ENCODE measurements around the gene DHX15. TPM values are rescaled to one million over a fixed set of nuclear protein-coding genes. Genes with fewer than 3 reads are reported as not detected.

DHX15 gene
- total RNA-seq, 1 donor from 2014 or later = 206 TPM

DNA sequence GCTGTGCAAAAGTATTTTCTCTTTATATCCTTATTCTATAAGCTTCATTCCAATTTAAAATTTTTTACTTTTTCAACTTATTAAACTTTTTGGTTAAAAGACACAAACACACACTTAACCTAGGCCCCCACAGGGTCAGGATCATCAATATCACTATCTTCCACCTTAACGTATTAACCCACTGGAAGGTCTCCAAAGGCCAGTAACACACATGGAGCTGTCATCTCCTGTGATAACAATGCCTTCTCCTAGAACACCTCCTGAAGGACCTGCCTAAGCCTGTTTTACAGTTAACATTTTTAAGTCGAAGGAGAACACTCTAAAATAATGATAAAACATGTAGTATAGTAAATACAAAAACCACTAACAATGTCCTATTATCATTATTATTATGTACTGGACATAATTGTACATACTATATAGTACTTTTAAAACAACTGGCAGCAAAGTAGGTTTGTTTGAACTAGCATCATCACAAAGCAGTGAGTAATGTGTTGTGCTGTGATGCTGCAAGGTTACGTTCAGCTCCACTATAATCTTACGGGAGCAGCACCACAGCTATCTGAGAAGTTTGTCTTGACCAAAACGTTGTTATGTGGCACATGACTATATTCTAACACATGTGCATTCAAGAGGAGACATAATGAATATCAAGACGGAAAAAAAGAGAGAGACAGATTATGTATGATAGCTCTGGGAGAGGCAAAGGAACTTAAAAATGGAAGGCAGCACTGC is 33.7 kb downstream of the DHX15 start:
- TF ChIP-seq, protein P1, sequence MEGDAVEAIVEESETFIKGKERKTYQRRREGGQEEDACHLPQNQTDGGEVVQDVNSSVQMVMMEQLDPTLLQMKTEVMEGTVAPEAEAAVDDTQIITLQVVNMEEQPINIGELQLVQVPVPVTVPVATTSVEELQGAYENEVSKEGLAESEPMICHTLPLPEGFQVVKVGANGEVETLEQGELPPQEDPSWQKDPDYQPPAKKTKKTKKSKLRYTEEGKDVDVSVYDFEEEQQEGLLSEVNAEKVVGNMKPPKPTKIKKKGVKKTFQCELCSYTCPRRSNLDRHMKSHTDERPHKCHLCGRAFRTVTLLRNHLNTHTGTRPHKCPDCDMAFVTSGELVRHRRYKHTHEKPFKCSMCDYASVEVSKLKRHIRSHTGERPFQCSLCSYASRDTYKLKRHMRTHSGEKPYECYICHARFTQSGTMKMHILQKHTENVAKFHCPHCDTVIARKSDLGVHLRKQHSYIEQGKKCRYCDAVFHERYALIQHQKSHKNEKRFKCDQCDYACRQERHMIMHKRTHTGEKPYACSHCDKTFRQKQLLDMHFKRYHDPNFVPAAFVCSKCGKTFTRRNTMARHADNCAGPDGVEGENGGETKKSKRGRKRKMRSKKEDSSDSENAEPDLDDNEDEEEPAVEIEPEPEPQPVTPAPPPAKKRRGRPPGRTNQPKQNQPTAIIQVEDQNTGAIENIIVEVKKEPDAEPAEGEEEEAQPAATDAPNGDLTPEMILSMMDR (IDR thresholded peaks at IDR 0.05; ENCODE audit: unreplicated experiment) = no peak
- H3K9me3 Mint-ChIP-seq (ENCODE audit: low read depth) = no peaks in the 10 kb centered on the region
- H3K27me3 Mint-ChIP-seq = no peaks in the 10 kb centered on the region
- peak overlapping the region; percentile 49 for H3K27ac Mint-ChIP-seq
- no peak overlapping the region for H3K4me3 Mint-ChIP-seq (ENCODE audit: low read depth)
- H3K36me3 Mint-ChIP-seq (ENCODE audit: insufficient read depth) = peaks cover 28% of the 10 kb centered on the region
- H3K4me1 Mint-ChIP-seq (ENCODE audit: low read depth) = peaks cover 15% of the 10 kb centered on the region
- DNase-seq (ENCODE audit: low spot score, unreplicated experiment) = no peak

DNA sequence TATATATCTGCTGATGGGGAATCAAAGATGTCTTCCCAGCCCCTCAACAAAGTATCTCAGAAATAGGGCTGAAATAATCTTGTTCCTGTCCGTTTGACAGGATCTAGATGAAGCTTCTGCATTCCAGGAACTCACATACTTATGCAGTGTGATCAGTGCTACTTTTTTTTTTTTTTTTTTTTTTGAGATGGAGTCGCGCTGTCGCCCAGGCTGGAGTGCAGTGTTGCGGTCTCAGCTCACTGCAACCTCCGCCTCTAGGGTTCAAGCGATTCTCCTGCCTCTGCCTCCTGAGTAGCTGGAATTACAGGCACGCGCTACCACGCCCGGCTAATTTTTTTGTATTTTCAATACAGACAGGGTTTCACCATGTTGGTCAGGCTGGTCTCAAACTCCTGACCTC is 36.4 kb downstream of the DHX15 start:
- Mint-ChIP-seq H3K9me3 (ENCODE audit: low read depth) (no peaks in the 10 kb centered on the region), H3K36me3 (ENCODE audit: insufficient read depth) (peaks cover 23% of the 10 kb centered on the region), H3K4me3 (ENCODE audit: low read depth) (no peak overlapping the region), H3K27me3 (no peaks in the 10 kb centered on the region), H3K27ac (no peak overlapping the region), H3K4me1 (ENCODE audit: low read depth) (peaks cover 14% of the 10 kb centered on the region)
- DNase-seq (ENCODE audit: low spot score, unreplicated experiment) = no peak
- TF ChIP-seq, protein P1 (IDR thresholded peaks at IDR 0.05; ENCODE audit: unreplicated experiment) = no peak

GRCh38 chr4:24544208-24544988 is 40.0 kb downstream of the DHX15 start:
- Mint-ChIP-seq H3K9me3 (ENCODE audit: low read depth) (no peaks in the 10 kb centered on the region), H3K27ac (no peak overlapping the region), H3K27me3 (no peaks in the 10 kb centered on the region), H3K4me1 (ENCODE audit: low read depth) (no peaks in the 10 kb centered on the region), H3K36me3 (ENCODE audit: insufficient read depth) (peaks cover 30% of the 10 kb centered on the region), H3K4me3 (ENCODE audit: low read depth) (no peak overlapping the region)
- DNase-seq (ENCODE audit: low spot score, unreplicated experiment) = no peak
- TF ChIP-seq, protein P1 (IDR thresholded peaks at IDR 0.05; ENCODE audit: unreplicated experiment) = no peak

GRCh38 chr4:24537025-24537424 is 47.3 kb downstream of the DHX15 start:
- H3K9me3 Mint-ChIP-seq (ENCODE audit: low read depth) = no peaks in the 10 kb centered on the region
- DNase-seq (ENCODE audit: low spot score, unreplicated experiment) = no peak
- H3K27me3 Mint-ChIP-seq = no peaks in the 10 kb centered on the region
- TF ChIP-seq, protein P1 (IDR thresholded peaks at IDR 0.05; ENCODE audit: unreplicated experiment) = no peak
- H3K27ac Mint-ChIP-seq = no peak overlapping the region
- peaks cover 3% of the 10 kb centered on the region for H3K4me1 Mint-ChIP-seq (ENCODE audit: low read depth)
- H3K36me3 Mint-ChIP-seq (ENCODE audit: insufficient read depth) = peaks cover 24% of the 10 kb centered on the region
- H3K4me3 Mint-ChIP-seq (ENCODE audit: low read depth) = no peak overlapping the region

GRCh38 chr4:24535399-24535798 is 49.0 kb downstream of the DHX15 start:
- peaks cover 23% of the 10 kb centered on the region for H3K36me3 Mint-ChIP-seq (ENCODE audit: insufficient read depth)
- peaks cover 3% of the 10 kb centered on the region for H3K4me1 Mint-ChIP-seq (ENCODE audit: low read depth)
- H3K9me3 Mint-ChIP-seq (ENCODE audit: low read depth) = no peaks in the 10 kb centered on the region
- H3K27me3 Mint-ChIP-seq = no peaks in the 10 kb centered on the region
- H3K4me3 Mint-ChIP-seq (ENCODE audit: low read depth) = no peak overlapping the region
- no peak overlapping the region for H3K27ac Mint-ChIP-seq
- TF ChIP-seq, protein P1 (IDR thresholded peaks at IDR 0.05; ENCODE audit: unreplicated experiment) = no peak
- no peak for DNase-seq (ENCODE audit: low spot score, unreplicated experiment)
